B cell (primary cell): Measurements from ENCODE around the gene TRAPPC12.

Experiments used
- CTCF ChIP-seq: fragments of 200-600 bp; IDR thresholded peaks from one replicate; pipeline ENCODE4 v1.8.0; 2022; ENCODE audit warnings: antibody characterized with exemption, mild to moderate bottlenecking
- EZH2 ChIP-seq: IDR thresholded peaks from 2 replicates; pipeline ENCODE4 v1.6.1; 2012; ENCODE audit warnings: borderline replicate concordance, low read depth, mild to moderate bottlenecking, moderate library complexity, low read length; ENCODE audit not compliant: insufficient read depth, poor library complexity, severe bottlenecking

GRCh38 chr2:3465844-3466481, 86.5 kb downstream of the TRAPPC12 start:
- TF ChIP-seq CTCF = no peak
- TF ChIP-seq EZH2 = no peak
